ENCODE data around the gene GRAMD1B. TPM values are rescaled to one million over a fixed set of nuclear protein-coding genes. Genes with fewer than 3 reads are reported as not detected.
"Not testable (repeated sequence)": the region's sequence is repeated elsewhere in the genome, so short reads cannot be mapped to it uniquely, and the experiment has no call there.

Gene GRAMD1B
- total RNA-seq, 2 donors from 2014 or later, result 3.1 to 3.8 TPM

DNA sequence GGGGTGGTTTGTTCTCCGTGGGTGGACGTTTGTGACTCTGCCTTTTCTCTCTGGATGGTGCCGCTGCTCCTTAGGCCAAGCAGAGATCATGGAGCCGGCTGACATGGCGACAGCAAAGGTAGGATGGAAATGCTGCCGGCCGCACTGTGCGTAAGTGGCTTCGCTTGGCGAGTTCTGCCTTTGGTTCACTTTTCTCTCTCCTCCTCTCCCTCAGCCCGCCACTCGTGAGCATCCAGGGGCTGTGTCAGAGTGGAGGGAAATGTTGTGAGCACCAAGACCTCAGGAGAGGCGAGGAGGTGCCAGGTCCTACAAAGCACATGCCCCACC, 80.5 kb downstream of the GRAMD1B start:
- H3K9me3 ChIP-seq, result no peaks in the 10 kb centered on the region
- H3K36me3 ChIP-seq, result no peaks in the 10 kb centered on the region
- no peaks in the 10 kb centered on the region for H3K27me3 ChIP-seq
- H3K4me3 ChIP-seq, result no peak overlapping the region
- no peak overlapping the region for H3K27ac ChIP-seq
- TF ChIP-seq, protein P1, sequence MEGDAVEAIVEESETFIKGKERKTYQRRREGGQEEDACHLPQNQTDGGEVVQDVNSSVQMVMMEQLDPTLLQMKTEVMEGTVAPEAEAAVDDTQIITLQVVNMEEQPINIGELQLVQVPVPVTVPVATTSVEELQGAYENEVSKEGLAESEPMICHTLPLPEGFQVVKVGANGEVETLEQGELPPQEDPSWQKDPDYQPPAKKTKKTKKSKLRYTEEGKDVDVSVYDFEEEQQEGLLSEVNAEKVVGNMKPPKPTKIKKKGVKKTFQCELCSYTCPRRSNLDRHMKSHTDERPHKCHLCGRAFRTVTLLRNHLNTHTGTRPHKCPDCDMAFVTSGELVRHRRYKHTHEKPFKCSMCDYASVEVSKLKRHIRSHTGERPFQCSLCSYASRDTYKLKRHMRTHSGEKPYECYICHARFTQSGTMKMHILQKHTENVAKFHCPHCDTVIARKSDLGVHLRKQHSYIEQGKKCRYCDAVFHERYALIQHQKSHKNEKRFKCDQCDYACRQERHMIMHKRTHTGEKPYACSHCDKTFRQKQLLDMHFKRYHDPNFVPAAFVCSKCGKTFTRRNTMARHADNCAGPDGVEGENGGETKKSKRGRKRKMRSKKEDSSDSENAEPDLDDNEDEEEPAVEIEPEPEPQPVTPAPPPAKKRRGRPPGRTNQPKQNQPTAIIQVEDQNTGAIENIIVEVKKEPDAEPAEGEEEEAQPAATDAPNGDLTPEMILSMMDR (IDR thresholded peaks at IDR 0.05), result no peak
- H3K4me1 ChIP-seq, result no peaks in the 10 kb centered on the region
- no peak for DNase-seq (ENCODE audit: low spot score)

DNA sequence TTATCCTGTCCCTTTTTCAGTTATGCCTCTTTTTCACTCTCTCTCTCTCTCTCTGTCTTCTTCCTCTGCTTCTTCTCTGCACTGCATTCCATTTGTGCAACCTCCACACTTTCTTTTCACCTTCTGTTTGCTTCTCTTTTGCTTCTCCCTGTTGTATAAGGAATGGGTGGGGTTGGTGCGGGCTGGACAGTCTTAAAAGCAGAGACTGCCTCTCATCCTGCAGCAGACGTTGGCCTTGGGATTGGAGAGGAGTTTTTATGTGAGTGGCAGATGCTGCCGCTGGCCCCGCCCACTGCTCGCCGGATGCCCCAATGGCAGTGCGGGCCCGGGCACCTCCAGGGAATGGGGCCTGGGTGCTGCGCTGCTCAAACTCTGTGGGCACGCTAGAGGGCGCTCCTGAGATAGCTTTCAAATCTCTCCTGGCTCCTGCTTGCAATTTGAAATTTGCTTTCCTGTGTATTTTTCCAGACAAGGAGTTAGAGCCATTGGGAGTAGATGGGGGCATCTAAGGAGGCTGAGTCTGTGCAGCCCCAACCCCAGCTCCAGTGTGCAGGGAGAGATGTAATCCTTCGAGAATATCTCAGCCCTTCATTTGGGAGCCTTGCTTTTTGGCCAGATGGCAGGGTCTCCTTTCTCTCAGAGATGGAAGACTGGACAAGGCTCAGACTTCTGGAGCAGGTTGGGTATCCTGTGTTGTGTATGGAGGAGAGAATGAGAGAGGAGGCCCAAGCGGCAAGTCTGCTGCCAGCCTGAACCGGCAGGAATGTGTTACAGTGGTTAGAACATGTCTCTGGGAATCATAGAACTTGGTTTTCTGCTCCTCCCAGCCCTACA, 81.2 kb downstream of the GRAMD1B start:
- Histone ChIP-seq H3K27ac (no peak overlapping the region), H3K36me3 (no peaks in the 10 kb centered on the region), H3K4me1 (no peaks in the 10 kb centered on the region), H3K9me3 (no peaks in the 10 kb centered on the region), H3K4me3 (no peak overlapping the region), H3K27me3 (no peaks in the 10 kb centered on the region)
- TF ChIP-seq, protein P1 (IDR thresholded peaks at IDR 0.05), result peak; percentile 82 to 92
- DNase-seq (ENCODE audit: low spot score), result peak; percentile 75

DNA sequence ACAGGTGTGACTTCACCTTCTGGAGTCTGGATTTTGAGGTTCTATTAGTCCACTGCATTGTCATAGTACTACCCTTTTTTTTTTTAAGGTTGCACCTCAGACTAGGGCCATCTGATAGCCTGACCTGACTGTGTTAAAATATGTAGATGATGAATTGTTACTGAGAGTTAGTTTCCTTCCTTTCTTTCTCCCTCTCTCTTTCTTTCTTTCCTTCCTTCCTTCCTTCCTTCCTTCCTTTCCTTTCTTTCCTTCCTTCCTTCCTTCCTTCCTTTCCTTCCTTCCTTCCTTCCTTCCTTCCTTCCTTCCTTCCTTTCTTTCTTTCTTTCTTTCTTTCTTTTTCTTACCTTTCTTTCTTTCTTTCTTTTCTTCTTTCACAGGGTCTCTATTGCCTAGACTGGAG, 83.2 kb downstream of the GRAMD1B start:
- not testable (repeated sequence) for H3K27me3 ChIP-seq; H3K9me3 ChIP-seq; H3K27ac ChIP-seq; H3K36me3 ChIP-seq; H3K4me3 ChIP-seq; DNase-seq (ENCODE audit: low spot score); H3K4me1 ChIP-seq

DNA sequence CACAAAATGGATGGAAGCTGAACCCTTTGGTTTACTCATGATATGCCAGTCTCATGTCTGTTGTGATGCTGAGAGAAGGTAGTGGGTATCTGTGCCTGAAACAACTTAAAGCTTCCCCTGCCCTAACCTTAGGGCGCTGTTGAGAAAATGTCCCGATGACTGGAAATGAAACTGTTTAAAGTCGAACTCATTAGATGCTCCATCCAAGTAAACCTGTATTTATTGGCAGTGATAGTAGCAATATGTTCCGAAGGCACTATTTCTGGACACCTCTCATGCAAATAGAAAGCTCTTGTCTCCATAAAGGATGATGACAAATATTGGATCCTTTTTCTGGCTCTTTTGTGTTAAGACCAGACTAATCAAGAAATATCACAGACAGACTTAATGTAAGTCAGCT, 86.2 kb downstream of the GRAMD1B start:
- peaks cover 0 to 15% of the 10 kb centered on the region in 2 donors for H3K4me1 ChIP-seq
- no peak overlapping the region for H3K27ac ChIP-seq
- no peaks in the 10 kb centered on the region for H3K36me3 ChIP-seq
- no peak for DNase-seq (ENCODE audit: low spot score)
- H3K9me3 ChIP-seq, result no peaks in the 10 kb centered on the region
- H3K27me3 ChIP-seq, result no peaks in the 10 kb centered on the region
- H3K4me3 ChIP-seq, result no peak overlapping the region
- TF ChIP-seq, protein P1 (IDR thresholded peaks at IDR 0.05), result no peak

DNA sequence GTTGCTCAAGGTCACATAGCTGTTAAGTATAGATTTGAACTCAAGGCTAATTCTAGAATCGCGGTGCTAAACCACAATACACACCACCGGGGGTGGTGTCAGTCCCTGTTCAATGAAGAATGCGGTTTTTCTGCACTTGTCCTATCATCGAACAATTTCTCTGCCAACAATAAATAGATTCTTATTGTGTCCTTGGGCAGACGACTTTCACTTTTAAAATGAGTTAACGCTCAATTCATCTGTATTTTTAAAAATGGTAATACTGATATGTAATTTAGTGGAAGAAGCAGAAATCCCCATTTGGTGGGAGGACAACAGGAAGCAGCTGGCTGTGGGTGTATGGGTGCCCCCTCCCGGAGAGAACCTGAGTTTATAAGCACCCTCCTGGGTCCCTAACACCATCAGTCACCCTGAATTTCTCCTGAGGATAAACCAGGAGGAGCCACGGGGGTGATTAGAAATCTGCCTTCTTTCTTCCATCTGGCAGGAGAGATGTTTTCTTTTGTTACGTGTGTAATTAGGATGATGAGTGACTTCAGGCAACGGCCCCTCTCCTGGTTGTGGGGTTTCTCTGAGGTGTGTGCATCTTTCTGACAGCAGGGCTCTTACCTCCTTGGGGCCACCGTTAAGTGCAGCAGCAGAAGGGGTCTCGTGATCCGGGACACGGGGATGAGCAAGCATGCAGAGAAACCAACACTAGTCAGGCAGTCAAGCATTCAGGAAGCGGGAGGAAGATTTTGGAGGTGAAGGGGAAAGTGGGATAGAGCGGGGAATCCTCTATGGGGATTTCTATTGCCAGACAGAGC, 87.7 kb downstream of the GRAMD1B start:
- H3K9me3 ChIP-seq, result no peaks in the 10 kb centered on the region
- no peak overlapping the region for H3K4me3 ChIP-seq
- no peaks in the 10 kb centered on the region for H3K36me3 ChIP-seq
- no peak for DNase-seq (ENCODE audit: low spot score)
- H3K4me1 ChIP-seq, result peaks cover 0 to 15% of the 10 kb centered on the region in 2 donors
- TF ChIP-seq, protein P1 (IDR thresholded peaks at IDR 0.05), result no peak
- H3K27me3 ChIP-seq, result no peaks in the 10 kb centered on the region
- no peak overlapping the region for H3K27ac ChIP-seq

DNA sequence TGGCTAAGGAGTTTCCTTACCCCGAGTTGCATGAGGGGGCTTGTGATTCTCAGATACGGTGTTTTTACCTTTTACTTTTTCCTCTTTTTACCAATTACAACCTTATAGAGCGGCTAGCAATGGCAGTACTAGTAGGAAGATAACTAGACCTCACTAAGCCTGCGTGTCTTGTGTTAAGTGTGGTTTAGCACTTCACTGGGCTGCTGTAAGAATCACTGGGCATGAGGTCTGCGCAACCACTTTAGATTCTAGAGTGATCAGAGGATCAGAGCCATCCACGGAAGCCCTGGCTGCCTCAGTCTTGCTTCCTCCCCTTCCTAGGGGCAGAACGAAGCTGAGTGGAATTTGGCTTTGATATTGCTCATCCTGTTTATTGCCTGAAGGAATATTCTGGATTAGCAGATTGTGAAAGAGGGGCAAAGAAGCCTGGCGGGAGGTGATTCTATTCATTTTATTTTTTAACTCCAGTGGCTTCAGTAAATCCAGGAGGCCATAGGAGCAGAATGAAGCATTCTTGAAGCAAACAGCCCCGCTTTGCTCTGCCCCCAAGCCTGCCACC, 88.5 kb downstream of the GRAMD1B start:
- H3K9me3 ChIP-seq, result no peaks in the 10 kb centered on the region
- H3K4me1 ChIP-seq, result peaks cover 0 to 15% of the 10 kb centered on the region in 2 donors
- H3K36me3 ChIP-seq, result no peaks in the 10 kb centered on the region
- no peak overlapping the region for H3K27ac ChIP-seq
- no peak for DNase-seq (ENCODE audit: low spot score)
- H3K4me3 ChIP-seq, result no peak overlapping the region
- TF ChIP-seq, protein P1 (IDR thresholded peaks at IDR 0.05), result no peak
- H3K27me3 ChIP-seq, result no peaks in the 10 kb centered on the region

Measured in right atrium auricular region (tissue), 2 donors.